Trophoblast cell (in vitro differentiated cells and primary cell): ENCODE measurements around the gene JARID2.

Experiments used
- DNase-seq, 2 donors: peaks; one replicate each; pipeline ENCODE4 v3.0.0-alpha.2; 2016
- H2AFZ ChIP-seq: 2 replicates; pipeline ENCODE4 v1.6.1; 2013; ENCODE audit warnings: low read length, moderate library complexity, mild to moderate bottlenecking; ENCODE audit not compliant: insufficient read depth, poor library complexity
- H2AK5ac ChIP-seq: 2 replicates; pipeline ENCODE4 v1.6.1; 2013; ENCODE audit warnings: mild to moderate bottlenecking, low read length
- H2BK120ac ChIP-seq: 2 replicates; pipeline ENCODE4 v1.6.1; 2013; ENCODE audit warnings: low read length, mild to moderate bottlenecking, moderate library complexity; ENCODE audit not compliant: insufficient read depth, poor library complexity
- H2BK12ac ChIP-seq: 2 replicates; pipeline ENCODE4 v1.6.1; 2013; ENCODE audit warnings: mild to moderate bottlenecking, low read length, moderate library complexity
- H2BK5ac ChIP-seq: 2 replicates; pipeline ENCODE4 v1.6.1; 2013; ENCODE audit warnings: low read length, low read depth, moderate library complexity, mild to moderate bottlenecking; ENCODE audit not compliant: poor library complexity
- H3K14ac ChIP-seq: 2 replicates; pipeline ENCODE4 v1.6.1; 2013; ENCODE audit warnings: mild to moderate bottlenecking, low read length
- H3K18ac ChIP-seq: 2 replicates; pipeline ENCODE4 v1.6.1; 2013; ENCODE audit warnings: mild to moderate bottlenecking, low read length
- H3K23ac ChIP-seq: 2 replicates; pipeline ENCODE4 v1.6.1; 2013; ENCODE audit warnings: low read length
- H3K27ac ChIP-seq: 2 replicates; pipeline ENCODE4 v1.5.1; 2013; ENCODE audit warnings: low read depth, mild to moderate bottlenecking, inconsistent platforms, low read length, moderate library complexity
- H3K27me3 ChIP-seq: 2 replicates; pipeline ENCODE4 v1.6.1; 2013; ENCODE audit warnings: inconsistent platforms, mild to moderate bottlenecking, low read length, moderate library complexity; ENCODE audit not compliant: insufficient read depth
- H3K36me3 ChIP-seq, 2 experiments: 1 replicate in 1 of 2; 2 replicates in 1 of 2; pipeline ENCODE4 v1.6.1; 2013; ENCODE audit warnings: low read length in 2 of 2, mild to moderate bottlenecking in 2 of 2, moderate library complexity in 1 of 2; ENCODE audit not compliant: insufficient read depth in 2 of 2, control insufficient read depth in 1 of 2
- H3K4ac ChIP-seq: 2 replicates; pipeline ENCODE4 v1.6.1; 2013; ENCODE audit warnings: low read depth, mild to moderate bottlenecking, low read length, moderate library complexity
- H3K4me1 ChIP-seq, 2 experiments: 1 replicate in 1 of 2; 2 replicates in 1 of 2; pipeline ENCODE4 v1.6.1; 2013; ENCODE audit warnings: low read length in 2 of 2, mild to moderate bottlenecking in 2 of 2, moderate library complexity in 1 of 2; ENCODE audit not compliant: insufficient read depth in 2 of 2, control insufficient read depth in 1 of 2
- H3K4me2 ChIP-seq: 2 replicates; pipeline ENCODE4 v1.6.1; 2013; ENCODE audit warnings: inconsistent platforms, mild to moderate bottlenecking, low read length, moderate library complexity
- H3K4me3 ChIP-seq: 2 replicates; pipeline ENCODE4 v1.5.1; 2013; ENCODE audit warnings: mild to moderate bottlenecking, low read depth, low read length, inconsistent platforms
- H3K79me1 ChIP-seq: one replicate; pipeline ENCODE4 v1.6.1; 2013; ENCODE audit warnings: low read length
- H3K79me2 ChIP-seq: 2 replicates; pipeline ENCODE4 v1.6.1; 2013; ENCODE audit warnings: low read length, mild to moderate bottlenecking; ENCODE audit not compliant: control insufficient read depth, insufficient read depth, poor library complexity
- H3K9ac ChIP-seq: 2 replicates; pipeline ENCODE4 v1.6.1; 2013; ENCODE audit warnings: mild to moderate bottlenecking, low read length
- H3K9me3 ChIP-seq: 2 replicates; pipeline ENCODE4 v1.6.1; 2013; ENCODE audit warnings: low read depth, mild to moderate bottlenecking, control low read depth, inconsistent platforms, low read length; ENCODE audit not compliant: insufficient read depth
- H4K12ac ChIP-seq: 2 replicates; pipeline ENCODE4 v1.6.1; 2013; ENCODE audit warnings: low read depth, mild to moderate bottlenecking, low read length, moderate library complexity
- H4K8ac ChIP-seq: 2 replicates; pipeline ENCODE4 v1.6.1; 2013; ENCODE audit warnings: low read depth, mild to moderate bottlenecking, low read length, moderate library complexity
- H4K91ac ChIP-seq: one replicate; pipeline ENCODE4 v1.6.1; 2013; ENCODE audit warnings: low read depth, mild to moderate bottlenecking, low read length, moderate library complexity
- WGBS: extraction: QIAGEN DNeasy Blood & Tissue Kit; methylation state at CpG from one replicate; pipeline ENCODE4 v1.1.7; 2013; ENCODE audit warnings: missing lambda C conversion rate; ENCODE audit not compliant: insufficient read length, insufficient coverage; ENCODE audit errors: extremely low coverage; 5-methylcytosine and 5-hydroxymethylcytosine counted together

JARID2 gene

GRCh38 chr6:15387118-15387517 is 141.2 kb downstream of the JARID2 start:
- Histone ChIP-seq H3K79me2 (no peaks in the 10 kb centered on the region), H3K9ac (no peak overlapping the region), H2BK12ac (no peak overlapping the region), H3K27me3 (no peaks in the 10 kb centered on the region), H3K9me3 (no peaks in the 10 kb centered on the region), H3K18ac (no peak overlapping the region), H3K23ac (no peak overlapping the region), H3K14ac (no peak overlapping the region), H3K4me1 (peaks cover 0 to 12% of the 10 kb centered on the region in 2 experiments), H2BK5ac (no peak overlapping the region), H2AK5ac (no peak overlapping the region), H3K27ac (no peak overlapping the region), H4K12ac (no peak overlapping the region), H3K79me1 (no peaks in the 10 kb centered on the region), H4K91ac (no peak overlapping the region), H2BK120ac (no peak overlapping the region), H2AFZ (no peak overlapping the region), H3K36me3 (no peaks in the 10 kb centered on the region), H3K4me3 (no peak overlapping the region), H3K4me2 (no peak overlapping the region), H4K8ac (no peak overlapping the region), H3K4ac (no peak overlapping the region)
- no CpG with 5 or more reads among the region's 5 CpGs for WGBS
- DNase-seq: no peak

- Histone ChIP-seq H4K12ac (no peak overlapping the region), H3K4me2 (no peak overlapping the region), H3K23ac (no peak overlapping the region), H3K9me3 (no peaks in the 10 kb centered on the region), H3K27me3 (no peaks in the 10 kb centered on the region), H4K91ac (no peak overlapping the region), H2BK120ac (no peak overlapping the region), H2AK5ac (no peak overlapping the region), H3K4me3 (no peak overlapping the region), H3K9ac (no peak overlapping the region), H3K18ac (no peak overlapping the region), H3K36me3 (no peaks in the 10 kb centered on the region), H3K79me1 (no peaks in the 10 kb centered on the region), H3K27ac (no peak overlapping the region), H3K4me1 (peaks cover 0 to 12% of the 10 kb centered on the region in 2 experiments), H3K4ac (no peak overlapping the region), H3K14ac (no peak overlapping the region), H2BK12ac (no peak overlapping the region), H2AFZ (no peak overlapping the region), H3K79me2 (no peaks in the 10 kb centered on the region), H4K8ac (no peak overlapping the region), H2BK5ac (no peak overlapping the region)
- no peak for DNase-seq
- WGBS: no CpG with 5 or more reads among the region's 6 CpGs
These were observed 143.4 kb downstream of the JARID2 start for GRCh38 chr6:15389084-15389764.

GRCh38 chr6:15389765-15390723 is 144.2 kb downstream of the JARID2 start:
- no CpG with 5 or more reads among the region's 14 CpGs for WGBS

GRCh38 chr6:15391500-15391899 is 145.6 kb downstream of the JARID2 start:
- Histone ChIP-seq H2BK5ac (no peak overlapping the region), H2AFZ (no peak overlapping the region), H4K12ac (no peak overlapping the region), H4K91ac (no peak overlapping the region), H4K8ac (no peak overlapping the region), H3K23ac (no peak overlapping the region), H3K27ac (no peak overlapping the region), H3K9me3 (no peaks in the 10 kb centered on the region), H3K4ac (no peak overlapping the region), H3K9ac (no peak overlapping the region), H3K4me3 (no peak overlapping the region), H3K4me2 (no peak overlapping the region), H3K27me3 (no peaks in the 10 kb centered on the region), H2BK12ac (no peak overlapping the region), H3K14ac (no peak overlapping the region), H3K36me3 (no peaks in the 10 kb centered on the region), H3K79me2 (no peaks in the 10 kb centered on the region), H3K18ac (no peak overlapping the region), H3K4me1 (peaks cover 0 to 6% of the 10 kb centered on the region in 2 experiments), H2AK5ac (no peak overlapping the region), H3K79me1 (no peaks in the 10 kb centered on the region), H2BK120ac (no peak overlapping the region)
- no CpG with 5 or more reads among the region's 1 CpG for WGBS
- no peak for DNase-seq

More at GRCh38 chr6:15389765-15390723, 144.2 kb downstream of the JARID2 start:
- Histone ChIP-seq H3K36me3 (no peaks in the 10 kb centered on the region), H3K79me2 (no peaks in the 10 kb centered on the region), H3K27me3 (no peaks in the 10 kb centered on the region), H3K4me1 (peaks cover 0 to 12% of the 10 kb centered on the region in 2 experiments), H2AK5ac (no peak overlapping the region), H3K14ac (no peak overlapping the region), H2AFZ (no peak overlapping the region), H3K27ac (no peak overlapping the region), H2BK5ac (no peak overlapping the region), H3K79me1 (no peaks in the 10 kb centered on the region), H2BK12ac (no peak overlapping the region), H3K4ac (no peak overlapping the region), H3K9me3 (no peaks in the 10 kb centered on the region), H3K9ac (no peak overlapping the region), H3K4me3 (no peak overlapping the region), H3K18ac (no peak overlapping the region), H4K8ac (no peak overlapping the region), H4K91ac (no peak overlapping the region), H3K4me2 (no peak overlapping the region), H4K12ac (no peak overlapping the region), H3K23ac (no peak overlapping the region), H2BK120ac (no peak overlapping the region)
- peak in 1 of 2 donors; percentile 35 for DNase-seq
